B cell (primary cell): ENCODE data around the gene OPN5. TPM values are rescaled to one million over a fixed set of nuclear protein-coding genes. Genes with fewer than 3 reads are reported as not detected.

Experiments used
- ATAC-seq: fragments of 200-7000 bp; cut with Tn5 transposase; one replicate; pipeline ENCODE4 v1.10.0; 2021; ENCODE audit warnings: low read depth, mild to moderate bottlenecking, moderate number of reproducible peaks, moderate library complexity
- CTCF ChIA-PET: fragments of 350-600 bp; sonication (Branson Sonifier 250); formaldehyde crosslinking; loops from one replicate; lab custom pipeline; 2021; ENCODE audit warnings: antibody characterized with exemption, inconsistent platforms; lab: Charles Lee
- POLR2A ChIA-PET: fragments of 350-600 bp; sonication (Branson Sonifier 250); formaldehyde crosslinking; loops from one replicate; lab custom pipeline; 2021; ENCODE audit warnings: antibody characterized with exemption; lab: Charles Lee
- DNase-seq: peaks from one replicate; pipeline ENCODE4 v3.0.0; 2013
- H2AFZ ChIP-seq: 2 replicates; pipeline ENCODE4 v1.6.1; 2012; ENCODE audit warnings: mild to moderate bottlenecking, low read depth, low read length; ENCODE audit not compliant: insufficient read depth, poor library complexity, severe bottlenecking
- H3K27ac ChIP-seq, 2 donors: 1 replicate in 1 of 2; 2 replicates in 1 of 2; pipeline ENCODE4 v1.5.1; 2012 to 2013; ENCODE audit warnings: low read length in 2 of 2, mild to moderate bottlenecking in 2 of 2, moderate library complexity in 1 of 2
- H3K27me3 ChIP-seq, 4 experiments: fragments of 200-600 bp in 1 of 4; sonication (generic) in 1 of 4; replicated peaks in 1 of 4; 1 replicate in 2 of 4; 2 replicates in 2 of 4; pipeline versions ENCODE4 v1.6.1 to v1.7.0; 2013 to 2016; ENCODE audit warnings: low read length in 3 of 4, mild to moderate bottlenecking in 2 of 4, mixed read lengths in 1 of 4, moderate library complexity in 1 of 4; ENCODE audit not compliant: insufficient read depth in 4 of 4, control insufficient read depth in 3 of 4; ENCODE audit errors: control extremely low read depth in 1 of 4
- H3K36me3 ChIP-seq, 2 experiments: replicated peaks in 1 of 2; 1 replicate in 1 of 2; 2 replicates in 1 of 2; pipeline versions ENCODE4 v1.6.1 to v1.7.1; 2013; ENCODE audit warnings: low read length in 1 of 2; ENCODE audit not compliant: insufficient read depth in 2 of 2, control insufficient read depth in 1 of 2; ENCODE audit errors: control extremely low read depth in 1 of 2, extremely low read depth in 1 of 2
- H3K4me1 ChIP-seq, 2 donors: fragments of 200-600 bp in 1 of 2; sonication (generic) in 1 of 2; 1 replicate in 1 of 2; 2 replicates in 1 of 2; pipeline versions ENCODE4 v1.5.1 to v1.6.1; 2013 to 2017; ENCODE audit warnings: low read length in 2 of 2; ENCODE audit not compliant: control insufficient read depth in 2 of 2, insufficient read depth in 2 of 2
- H3K4me2 ChIP-seq: replicated peaks from 2 replicates; pipeline ENCODE3; 2012; ENCODE audit warnings: mild to moderate bottlenecking, low read depth, low read length; ENCODE audit not compliant: poor library complexity, severe bottlenecking
- H3K4me3 ChIP-seq, 5 experiments: fragments of 200-600 bp in 1 of 5; sonication (generic) in 1 of 5; 1 replicate in 3 of 5; 2 replicates in 2 of 5; pipeline versions ENCODE4 v1.5.1 to v1.7.0; 2011 to 2016; ENCODE audit warnings: low read length in 4 of 5, mild to moderate bottlenecking in 4 of 5, low read depth in 2 of 5, control low read depth in 1 of 5, moderate library complexity in 1 of 5; ENCODE audit not compliant: insufficient read depth in 1 of 5; ENCODE audit errors: control extremely low read depth in 1 of 5, extremely low read depth in 1 of 5
- H3K79me2 ChIP-seq: fragments of 200-600 bp; sonication (generic); one replicate; pipeline ENCODE4 v1.6.0; 2016; ENCODE audit warnings: low read length; ENCODE audit not compliant: control insufficient read depth, insufficient read depth
- H3K9ac ChIP-seq: fragments of 200-600 bp; sonication (generic); 2 replicates; pipeline ENCODE4 v1.6.1; 2017; ENCODE audit warnings: mild to moderate bottlenecking, low read length, moderate library complexity
- H3K9me3 ChIP-seq, 3 donors: one replicate each; pipeline versions ENCODE4 v1.6.1 to v1.7.1; 2013; ENCODE audit warnings: low read length in 2 of 3; ENCODE audit not compliant: control insufficient read depth in 2 of 3, insufficient read depth in 1 of 3; ENCODE audit errors: control extremely low read depth in 1 of 3
- H4K20me1 ChIP-seq: 2 replicates; pipeline ENCODE4 v1.6.0; 2012; ENCODE audit warnings: mild to moderate bottlenecking, low read length; ENCODE audit not compliant: insufficient read depth, control insufficient read depth, poor library complexity, severe bottlenecking
- H3K27ac Mint-ChIP-seq: one replicate; pipeline ENCODE4 v1.8.0; 2021; ENCODE audit warnings: mixed read lengths
- H3K27me3 Mint-ChIP-seq: one replicate; pipeline ENCODE4 v1.8.0; 2021; ENCODE audit warnings: mixed read lengths
- H3K4me1 Mint-ChIP-seq: one replicate; pipeline ENCODE4 v1.8.0; 2021; ENCODE audit warnings: mixed read lengths
- H3K4me3 Mint-ChIP-seq: one replicate; pipeline ENCODE4 v1.8.0; 2021; ENCODE audit warnings: mixed read lengths
- H3K9me3 Mint-ChIP-seq: one replicate; pipeline ENCODE4 v1.8.0; 2022; ENCODE audit warnings: mixed read lengths; ENCODE audit not compliant: insufficient read depth
- EZH2 ChIP-seq: IDR thresholded peaks from 2 replicates; pipeline ENCODE4 v1.6.1; 2012; ENCODE audit warnings: borderline replicate concordance, low read depth, mild to moderate bottlenecking, moderate library complexity, low read length; ENCODE audit not compliant: insufficient read depth, poor library complexity, severe bottlenecking
- WGBS: methylation state at CpG from one replicate; pipeline ENCODE4 v1.1.5; 2013; ENCODE audit warnings: missing lambda C conversion rate; ENCODE audit not compliant: insufficient coverage; 5-methylcytosine and 5-hydroxymethylcytosine counted together
- intact Hi-C: fragments of 100-400 bp; cut with micrococcal nuclease; formaldehyde crosslinking; loops from one replicate; pipeline ENCODE4 v1.10.0; 2022
- polyA plus RNA-seq: library from polyadenylated mRNA; depleted of rRNA; stranded (reverse); fragments of >200 nt; gene quantifications from 2 replicates; pipeline ENCODE4 v1.2.3, GENCODE V29; 2012
- total RNA-seq, 2 donors: library from RNA; stranded (reverse); fragments of 120-200 nt in 1 of 2; gene quantifications; 1 replicate in 1 of 2; 2 replicates in 1 of 2; pipeline versions ENCODE4 v1.2.3 to v1.2.4, GENCODE V29; 2013 to 2022
- TF ChIP-seq, protein P1 (sequence below): fragments of 200-600 bp; IDR thresholded peaks from one replicate; pipeline ENCODE4 v1.8.0; 2022; ENCODE audit warnings: antibody characterized with exemption, mild to moderate bottlenecking

The OPN5 gene
- total and polyA plus RNA-seq, 2 donors (not counting 1 experiment from before 2014, with no cell fraction given), result not detected

DNA sequence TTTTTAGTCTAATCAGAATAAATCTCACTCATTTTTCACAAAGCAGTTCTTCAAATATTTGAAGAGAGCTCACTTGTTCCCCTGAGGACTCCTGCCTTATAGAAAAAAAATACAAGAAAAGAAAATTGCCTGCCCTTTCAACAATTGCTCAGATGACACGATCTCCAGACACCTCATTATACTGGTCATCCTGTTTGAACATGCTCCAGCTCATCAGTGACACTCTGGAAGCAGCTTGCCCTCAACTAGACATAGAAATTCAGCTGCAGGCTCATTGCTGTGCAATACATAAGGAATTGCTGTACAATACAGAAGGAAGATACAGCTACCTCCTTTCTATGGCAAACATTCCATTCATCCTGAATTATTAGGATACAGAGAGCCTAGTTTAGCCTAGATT is 73.1 kb downstream of the OPN5 start:
- Mint-ChIP-seq H3K4me3 (no peak overlapping the region), H3K4me1 (no peaks in the 10 kb centered on the region), H3K27ac (no peak overlapping the region), H3K27me3 (peaks cover 3% of the 10 kb centered on the region), H3K9me3 (no peaks in the 10 kb centered on the region)
- no peaks in the 10 kb centered on the region for H3K27me3 ChIP-seq
- H3K9ac ChIP-seq, result no peak overlapping the region
- no peaks in the 10 kb centered on the region for H4K20me1 ChIP-seq
- ChIA-PET CTCF (no interaction called here), POLR2A (no interaction called here)
- no peaks in the 10 kb centered on the region for H3K36me3 ChIP-seq
- no peak overlapping the region for H3K27ac ChIP-seq
- ATAC-seq, result no peak
- no peak for TF ChIP-seq EZH2
- TF ChIP-seq, protein P1, sequence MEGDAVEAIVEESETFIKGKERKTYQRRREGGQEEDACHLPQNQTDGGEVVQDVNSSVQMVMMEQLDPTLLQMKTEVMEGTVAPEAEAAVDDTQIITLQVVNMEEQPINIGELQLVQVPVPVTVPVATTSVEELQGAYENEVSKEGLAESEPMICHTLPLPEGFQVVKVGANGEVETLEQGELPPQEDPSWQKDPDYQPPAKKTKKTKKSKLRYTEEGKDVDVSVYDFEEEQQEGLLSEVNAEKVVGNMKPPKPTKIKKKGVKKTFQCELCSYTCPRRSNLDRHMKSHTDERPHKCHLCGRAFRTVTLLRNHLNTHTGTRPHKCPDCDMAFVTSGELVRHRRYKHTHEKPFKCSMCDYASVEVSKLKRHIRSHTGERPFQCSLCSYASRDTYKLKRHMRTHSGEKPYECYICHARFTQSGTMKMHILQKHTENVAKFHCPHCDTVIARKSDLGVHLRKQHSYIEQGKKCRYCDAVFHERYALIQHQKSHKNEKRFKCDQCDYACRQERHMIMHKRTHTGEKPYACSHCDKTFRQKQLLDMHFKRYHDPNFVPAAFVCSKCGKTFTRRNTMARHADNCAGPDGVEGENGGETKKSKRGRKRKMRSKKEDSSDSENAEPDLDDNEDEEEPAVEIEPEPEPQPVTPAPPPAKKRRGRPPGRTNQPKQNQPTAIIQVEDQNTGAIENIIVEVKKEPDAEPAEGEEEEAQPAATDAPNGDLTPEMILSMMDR, result no peak
- H3K9me3 ChIP-seq, result no peaks in the 10 kb centered on the region
- no peaks in the 10 kb centered on the region for H3K79me2 ChIP-seq
- 60% methylated on average over 1 of the region's 1 CpG for WGBS
- H2AFZ ChIP-seq, result no peak overlapping the region
- no peak overlapping the region for H3K4me3 ChIP-seq
- intact Hi-C loops, result no loop called here
- no peaks in the 10 kb centered on the region for H3K4me1 ChIP-seq
- H3K4me2 ChIP-seq, result no peak overlapping the region
- no peak for DNase-seq

DNA sequence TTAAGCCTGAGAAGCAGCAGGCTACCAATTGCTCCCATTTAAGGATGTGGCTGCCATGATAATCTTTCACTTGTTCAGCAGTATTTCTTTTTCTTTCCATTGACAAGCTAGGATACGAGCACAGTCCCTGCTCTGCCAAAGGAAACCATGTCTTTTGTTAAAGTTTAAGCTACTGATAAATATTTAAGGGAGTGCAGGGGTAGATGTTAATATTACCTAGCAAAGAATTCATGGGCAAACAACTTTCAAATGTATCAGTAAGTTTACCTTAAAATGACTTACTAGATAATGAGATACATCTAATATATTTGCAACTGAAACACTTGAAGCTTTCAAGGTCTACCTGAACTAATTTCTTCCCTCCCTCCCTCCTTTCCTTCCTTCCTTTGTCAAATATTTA is 77.3 kb downstream of the OPN5 start:
- no CpG with 5 or more reads among the region's 1 CpG for WGBS
- intact Hi-C loops, result no loop called here
- no peaks in the 10 kb centered on the region for H3K4me1 Mint-ChIP-seq
- no peaks in the 10 kb centered on the region for H3K9me3 Mint-ChIP-seq
- DNase-seq, result no peak
- H3K4me3 Mint-ChIP-seq, result no peak overlapping the region
- no peak for ATAC-seq
- H3K9me3 ChIP-seq, result no peaks in the 10 kb centered on the region
- H3K36me3 ChIP-seq, result no peaks in the 10 kb centered on the region
- POLR2A ChIA-PET, result no interaction called here
- no peak for TF ChIP-seq EZH2
- TF ChIP-seq, protein P1, result no peak
- no peak overlapping the region for H3K27ac ChIP-seq
- peaks cover 3% of the 10 kb centered on the region for H3K27me3 Mint-ChIP-seq
- no peak overlapping the region for H3K4me2 ChIP-seq
- no peak overlapping the region for H3K4me3 ChIP-seq
- CTCF ChIA-PET, result no interaction called here
- no peak overlapping the region for H3K9ac ChIP-seq
- H3K27me3 ChIP-seq, result no peaks in the 10 kb centered on the region
- no peaks in the 10 kb centered on the region for H3K4me1 ChIP-seq
- H3K79me2 ChIP-seq, result no peaks in the 10 kb centered on the region
- H4K20me1 ChIP-seq, result no peaks in the 10 kb centered on the region
- H3K27ac Mint-ChIP-seq, result no peak overlapping the region
- no peak overlapping the region for H2AFZ ChIP-seq
